Measurements from ENCODE around the gene IL27RA.

DNA sequence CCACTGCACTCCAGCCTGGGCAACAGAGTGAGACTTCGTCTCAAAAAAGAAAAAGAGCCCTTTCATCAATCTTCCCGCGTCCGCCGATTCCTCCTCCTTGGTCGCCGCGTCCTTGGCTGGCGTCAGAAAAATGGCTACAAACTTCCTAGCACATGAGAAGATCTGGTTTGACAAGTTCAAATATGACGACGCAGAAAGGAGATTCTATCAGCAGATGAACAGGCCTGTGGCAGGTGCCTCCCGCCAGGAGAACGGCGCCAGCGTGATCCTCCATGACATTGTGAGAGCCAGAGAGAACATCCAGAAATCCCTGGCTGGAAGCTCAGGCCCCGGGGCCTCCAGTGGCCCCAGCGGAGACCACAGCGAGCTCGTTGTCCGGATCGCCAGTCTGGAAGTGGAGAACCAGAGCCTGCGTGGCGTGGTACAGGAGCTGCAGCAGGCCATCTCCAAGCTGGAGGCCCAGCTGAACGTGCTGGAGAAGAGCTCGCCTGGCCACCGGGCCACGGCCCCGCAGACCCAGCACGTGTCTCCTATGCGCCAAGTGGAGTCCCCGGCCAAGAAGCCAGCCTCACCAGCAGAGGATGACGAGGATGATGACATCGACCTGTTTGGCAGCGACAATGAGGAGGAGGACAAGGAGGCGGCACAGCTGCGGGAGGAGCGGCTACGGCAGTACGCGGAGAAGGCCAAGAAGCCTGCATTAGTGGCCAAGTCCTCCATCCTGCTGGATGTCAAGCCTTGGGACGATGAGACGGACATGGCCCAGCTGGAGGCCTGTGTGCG lies 38.9 kb downstream of the IL27RA start:
- TF ChIP-seq, protein P1, sequence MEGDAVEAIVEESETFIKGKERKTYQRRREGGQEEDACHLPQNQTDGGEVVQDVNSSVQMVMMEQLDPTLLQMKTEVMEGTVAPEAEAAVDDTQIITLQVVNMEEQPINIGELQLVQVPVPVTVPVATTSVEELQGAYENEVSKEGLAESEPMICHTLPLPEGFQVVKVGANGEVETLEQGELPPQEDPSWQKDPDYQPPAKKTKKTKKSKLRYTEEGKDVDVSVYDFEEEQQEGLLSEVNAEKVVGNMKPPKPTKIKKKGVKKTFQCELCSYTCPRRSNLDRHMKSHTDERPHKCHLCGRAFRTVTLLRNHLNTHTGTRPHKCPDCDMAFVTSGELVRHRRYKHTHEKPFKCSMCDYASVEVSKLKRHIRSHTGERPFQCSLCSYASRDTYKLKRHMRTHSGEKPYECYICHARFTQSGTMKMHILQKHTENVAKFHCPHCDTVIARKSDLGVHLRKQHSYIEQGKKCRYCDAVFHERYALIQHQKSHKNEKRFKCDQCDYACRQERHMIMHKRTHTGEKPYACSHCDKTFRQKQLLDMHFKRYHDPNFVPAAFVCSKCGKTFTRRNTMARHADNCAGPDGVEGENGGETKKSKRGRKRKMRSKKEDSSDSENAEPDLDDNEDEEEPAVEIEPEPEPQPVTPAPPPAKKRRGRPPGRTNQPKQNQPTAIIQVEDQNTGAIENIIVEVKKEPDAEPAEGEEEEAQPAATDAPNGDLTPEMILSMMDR (IDR thresholded peaks at IDR 0.05; ENCODE audit: low read depth, low read length): no peak
- TF ChIP-seq POLR2A (IDR thresholded peaks at IDR 0.05; ENCODE audit: extremely low read depth, insufficient read length) (no peak), MYC (IDR thresholded peaks at IDR 0.05; ENCODE audit: low read depth, low read length) (no peak)
- TF ChIP-seq, protein P2, sequence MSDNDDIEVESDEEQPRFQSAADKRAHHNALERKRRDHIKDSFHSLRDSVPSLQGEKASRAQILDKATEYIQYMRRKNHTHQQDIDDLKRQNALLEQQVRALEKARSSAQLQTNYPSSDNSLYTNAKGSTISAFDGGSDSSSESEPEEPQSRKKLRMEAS (IDR thresholded peaks at IDR 0.05; ENCODE audit: low read depth, low read length): no peak
